ENCODE results near the gene TTI1.
A peak's percentile ranks its signal among the peaks of the same experiment; 100 is the strongest.

TTI1 gene

DNA sequence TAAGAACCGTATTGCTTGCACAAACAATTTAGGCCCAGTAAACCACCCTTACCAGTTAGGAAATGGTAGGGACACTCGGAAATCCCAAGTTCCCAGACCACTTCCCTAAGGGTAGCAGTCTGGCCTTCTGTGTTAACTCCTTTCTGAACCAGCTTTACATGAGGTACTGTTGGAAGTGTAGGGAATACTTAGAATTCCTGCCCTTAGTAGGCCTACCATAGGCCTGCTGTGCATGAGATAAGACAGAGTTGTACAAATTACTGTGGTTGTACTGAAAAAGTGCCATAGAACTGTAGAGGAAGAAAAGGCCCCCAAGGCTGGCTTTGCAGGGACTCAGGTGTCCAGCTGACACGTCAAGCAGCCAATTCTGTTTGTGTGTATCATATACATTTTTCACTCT lies 11.4 kb upstream of the TTI1 start:
- CTCF ChIA-PET, result interaction anchor here (1.8 to 4.7 kb wide), 4 partner anchors 13 to 177 kb away, joined by 5 to 31 read pairs (median 17); no protein-coding TSS in a partner anchor
- TF ChIP-seq ZNF623 (tag by site-specific recombination; IDR thresholded peaks at IDR 0.05) (no peak), ZNF621 (tag by site-specific recombination; IDR thresholded peaks at IDR 0.05) (no peak), ZNF202 (tag by site-specific recombination; IDR thresholded peaks at IDR 0.05; ENCODE audit: borderline replicate concordance) (no peak), ZBTB48 (tag by site-specific recombination; IDR thresholded peaks at IDR 0.05) (no peak), ZNF24 (tag by site-specific recombination; IDR thresholded peaks at IDR 0.05) (no peak), ZNF530 (tag by site-specific recombination; IDR thresholded peaks at IDR 0.05; ENCODE audit: low read depth) (no peak), ZNF843 (tag by site-specific recombination; IDR thresholded peaks at IDR 0.05) (no peak), ZNF350 (tag by site-specific recombination; IDR thresholded peaks at IDR 0.05) (no peak)
- TF ChIP-seq, protein P1, sequence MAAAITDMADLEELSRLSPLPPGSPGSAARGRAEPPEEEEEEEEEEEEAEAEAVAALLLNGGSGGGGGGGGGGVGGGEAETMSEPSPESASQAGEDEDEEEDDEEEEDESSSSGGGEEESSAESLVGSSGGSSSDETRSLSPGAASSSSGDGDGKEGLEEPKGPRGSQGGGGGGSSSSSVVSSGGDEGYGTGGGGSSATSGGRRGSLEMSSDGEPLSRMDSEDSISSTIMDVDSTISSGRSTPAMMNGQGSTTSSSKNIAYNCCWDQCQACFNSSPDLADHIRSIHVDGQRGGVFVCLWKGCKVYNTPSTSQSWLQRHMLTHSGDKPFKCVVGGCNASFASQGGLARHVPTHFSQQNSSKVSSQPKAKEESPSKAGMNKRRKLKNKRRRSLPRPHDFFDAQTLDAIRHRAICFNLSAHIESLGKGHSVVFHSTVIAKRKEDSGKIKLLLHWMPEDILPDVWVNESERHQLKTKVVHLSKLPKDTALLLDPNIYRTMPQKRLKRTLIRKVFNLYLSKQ (tag by site-specific recombination; IDR thresholded peaks at IDR 0.05; ENCODE audit: borderline replicate concordance), result no peak
- TF ChIP-seq, protein P2, sequence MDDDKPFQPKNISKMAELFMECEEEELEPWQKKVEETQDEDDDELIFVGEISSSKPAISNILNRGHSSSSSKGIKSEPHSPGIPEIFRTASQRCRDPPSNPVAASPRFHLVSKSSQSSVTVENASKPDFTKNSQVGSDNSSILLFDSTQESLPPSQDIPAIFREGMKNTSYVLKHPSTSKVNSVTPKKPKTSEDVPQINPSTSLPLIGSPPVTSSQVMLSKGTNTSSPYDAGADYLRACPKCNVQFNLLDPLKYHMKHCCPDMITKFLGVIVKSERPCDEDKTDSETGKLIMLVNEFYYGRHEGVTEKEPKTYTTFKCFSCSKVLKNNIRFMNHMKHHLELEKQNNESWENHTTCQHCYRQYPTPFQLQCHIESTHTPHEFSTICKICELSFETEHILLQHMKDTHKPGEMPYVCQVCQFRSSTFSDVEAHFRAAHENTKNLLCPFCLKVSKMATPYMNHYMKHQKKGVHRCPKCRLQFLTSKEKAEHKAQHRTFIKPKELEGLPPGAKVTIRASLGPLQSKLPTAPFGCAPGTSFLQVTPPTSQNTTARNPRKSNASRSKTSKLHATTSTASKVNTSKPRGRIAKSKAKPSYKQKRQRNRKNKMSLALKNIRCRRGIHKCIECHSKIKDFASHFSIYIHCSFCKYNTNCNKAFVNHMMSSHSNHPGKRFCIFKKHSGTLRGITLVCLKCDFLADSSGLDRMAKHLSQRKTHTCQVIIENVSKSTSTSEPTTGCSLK (tag by site-specific recombination; IDR thresholded peaks at IDR 0.05), result no peak
- H3K4me3 ChIP-seq (ENCODE audit: low read depth, low read length), result no peak overlapping the region
- POLR2A ChIA-PET, result interaction anchor here (3.2 kb wide), 1 partner anchor 11 kb away, joined by 12 read pairs; the partner anchor contains the start of genes RPRD1B and TTI1
- no peaks in the 10 kb centered on the region for H3K9me3 ChIP-seq (ENCODE audit: control insufficient read depth, insufficient read depth, low read depth, low read length)
- H3K4me1 ChIP-seq (ENCODE audit: control insufficient read depth, insufficient read depth, low read length), result no peaks in the 10 kb centered on the region
- H3K36me3 ChIP-seq (ENCODE audit: control insufficient read depth in 2 of 2, insufficient read depth in 1 of 2, low read length in 2 of 2), result peaks cover 7 to 89% of the 10 kb centered on the region in 2 experiments; a peak in 2 of 3 replicates
- H3K27ac ChIP-seq (ENCODE audit: extremely low read depth, low read depth, low read length), result no peak overlapping the region

DNA sequence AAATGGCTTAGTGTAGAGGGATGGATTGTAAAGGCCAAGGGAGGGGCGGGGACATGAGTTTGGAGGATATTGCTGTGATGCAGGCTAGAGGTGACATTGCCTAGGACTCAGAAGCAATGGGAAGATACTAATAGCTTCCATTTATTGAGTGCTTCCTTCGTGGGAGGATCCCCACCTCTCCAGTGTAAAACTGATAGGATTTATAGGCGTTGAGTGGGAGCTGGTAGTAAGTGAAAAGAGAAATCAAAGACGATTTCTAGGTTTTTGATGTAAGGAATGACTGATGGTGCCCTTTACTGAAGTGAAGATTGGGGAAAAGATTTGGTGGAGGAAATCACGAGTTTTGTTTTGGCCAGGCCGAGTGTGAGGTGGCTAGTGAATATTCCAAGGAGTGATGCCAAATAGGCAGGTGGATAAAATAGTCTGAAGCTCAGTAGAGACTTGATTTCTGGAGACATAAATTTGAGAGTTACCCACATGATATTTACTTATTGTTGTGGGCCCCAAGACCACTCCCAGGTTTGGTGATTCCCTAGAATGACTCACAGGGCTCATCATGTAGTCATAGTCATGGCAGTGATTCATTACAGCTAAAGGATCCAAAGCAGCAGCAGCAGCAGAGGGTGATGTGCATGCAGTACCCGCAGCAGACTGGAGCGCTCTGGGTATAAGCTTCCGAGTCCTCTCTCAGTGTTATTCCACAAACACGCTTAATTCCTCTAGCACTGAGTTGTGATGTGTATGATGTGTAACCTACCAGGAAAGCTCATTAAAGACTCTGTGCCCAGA lies 10.4 kb upstream of the TTI1 start:
- Histone ChIP-seq H3K4me3 (ENCODE audit: low read depth, low read length) (no peak overlapping the region), H3K27ac (ENCODE audit: extremely low read depth, low read depth, low read length) (no peak overlapping the region), H3K4me1 (ENCODE audit: control insufficient read depth, insufficient read depth, low read length) (no peaks in the 10 kb centered on the region), H3K36me3 (ENCODE audit: control insufficient read depth in 2 of 2, insufficient read depth in 1 of 2, low read length in 2 of 2) (peaks cover 10 to 85% of the 10 kb centered on the region in 2 experiments; a peak in 2 of 3 replicates), H3K9me3 (ENCODE audit: control insufficient read depth, insufficient read depth, low read depth, low read length) (no peaks in the 10 kb centered on the region)
- ChIA-PET CTCF (interaction anchor here (0.6 to 4.5 kb wide), 4 partner anchors 14 to 178 kb away, joined by 3 to 22 read pairs (median 4); no protein-coding TSS in a partner anchor), POLR2A (interaction anchor here (1.6 to 3.2 kb wide), 2 partner anchors 10 kb away, joined by 5 to 12 read pairs; partner anchors contain the start of genes RPRD1B and TTI1)
- TF ChIP-seq, protein P3, sequence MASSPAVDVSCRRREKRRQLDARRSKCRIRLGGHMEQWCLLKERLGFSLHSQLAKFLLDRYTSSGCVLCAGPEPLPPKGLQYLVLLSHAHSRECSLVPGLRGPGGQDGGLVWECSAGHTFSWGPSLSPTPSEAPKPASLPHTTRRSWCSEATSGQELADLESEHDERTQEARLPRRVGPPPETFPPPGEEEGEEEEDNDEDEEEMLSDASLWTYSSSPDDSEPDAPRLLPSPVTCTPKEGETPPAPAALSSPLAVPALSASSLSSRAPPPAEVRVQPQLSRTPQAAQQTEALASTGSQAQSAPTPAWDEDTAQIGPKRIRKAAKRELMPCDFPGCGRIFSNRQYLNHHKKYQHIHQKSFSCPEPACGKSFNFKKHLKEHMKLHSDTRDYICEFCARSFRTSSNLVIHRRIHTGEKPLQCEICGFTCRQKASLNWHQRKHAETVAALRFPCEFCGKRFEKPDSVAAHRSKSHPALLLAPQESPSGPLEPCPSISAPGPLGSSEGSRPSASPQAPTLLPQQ (tag by site-specific recombination; IDR thresholded peaks at IDR 0.05), result peak; percentile 58
- TF ChIP-seq, protein P4, sequence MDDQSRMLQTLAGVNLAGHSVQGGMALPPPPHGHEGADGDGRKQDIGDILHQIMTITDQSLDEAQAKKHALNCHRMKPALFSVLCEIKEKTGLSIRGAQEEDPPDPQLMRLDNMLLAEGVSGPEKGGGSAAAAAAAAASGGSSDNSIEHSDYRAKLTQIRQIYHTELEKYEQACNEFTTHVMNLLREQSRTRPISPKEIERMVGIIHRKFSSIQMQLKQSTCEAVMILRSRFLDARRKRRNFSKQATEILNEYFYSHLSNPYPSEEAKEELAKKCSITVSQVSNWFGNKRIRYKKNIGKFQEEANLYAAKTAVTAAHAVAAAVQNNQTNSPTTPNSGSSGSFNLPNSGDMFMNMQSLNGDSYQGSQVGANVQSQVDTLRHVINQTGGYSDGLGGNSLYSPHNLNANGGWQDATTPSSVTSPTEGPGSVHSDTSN (CRISPR knock-in tag; IDR thresholded peaks at IDR 0.05), result no peak
- no peak for TF ChIP-seq ZNF423 (tag by site-specific recombination; IDR thresholded peaks at IDR 0.05)
- no peak for TF ChIP-seq SP3 (tag by site-specific recombination; IDR thresholded peaks at IDR 0.05)
- TF ChIP-seq, protein P5, sequence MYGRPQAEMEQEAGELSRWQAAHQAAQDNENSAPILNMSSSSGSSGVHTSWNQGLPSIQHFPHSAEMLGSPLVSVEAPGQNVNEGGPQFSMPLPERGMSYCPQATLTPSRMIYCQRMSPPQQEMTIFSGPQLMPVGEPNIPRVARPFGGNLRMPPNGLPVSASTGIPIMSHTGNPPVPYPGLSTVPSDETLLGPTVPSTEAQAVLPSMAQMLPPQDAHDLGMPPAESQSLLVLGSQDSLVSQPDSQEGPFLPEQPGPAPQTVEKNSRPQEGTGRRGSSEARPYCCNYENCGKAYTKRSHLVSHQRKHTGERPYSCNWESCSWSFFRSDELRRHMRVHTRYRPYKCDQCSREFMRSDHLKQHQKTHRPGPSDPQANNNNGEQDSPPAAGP (tag by site-specific recombination; IDR thresholded peaks at IDR 0.05), result no peak
- TF ChIP-seq, protein P6, sequence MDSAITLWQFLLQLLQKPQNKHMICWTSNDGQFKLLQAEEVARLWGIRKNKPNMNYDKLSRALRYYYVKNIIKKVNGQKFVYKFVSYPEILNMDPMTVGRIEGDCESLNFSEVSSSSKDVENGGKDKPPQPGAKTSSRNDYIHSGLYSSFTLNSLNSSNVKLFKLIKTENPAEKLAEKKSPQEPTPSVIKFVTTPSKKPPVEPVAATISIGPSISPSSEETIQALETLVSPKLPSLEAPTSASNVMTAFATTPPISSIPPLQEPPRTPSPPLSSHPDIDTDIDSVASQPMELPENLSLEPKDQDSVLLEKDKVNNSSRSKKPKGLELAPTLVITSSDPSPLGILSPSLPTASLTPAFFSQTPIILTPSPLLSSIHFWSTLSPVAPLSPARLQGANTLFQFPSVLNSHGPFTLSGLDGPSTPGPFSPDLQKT (IDR thresholded peaks at IDR 0.05; ENCODE audit: borderline replicate concordance, low read depth, low read length), result no peak
- TF ChIP-seq ZNF596 (tag by site-specific recombination; IDR thresholded peaks at IDR 0.05), result no peak
- TF ChIP-seq, protein P7, sequence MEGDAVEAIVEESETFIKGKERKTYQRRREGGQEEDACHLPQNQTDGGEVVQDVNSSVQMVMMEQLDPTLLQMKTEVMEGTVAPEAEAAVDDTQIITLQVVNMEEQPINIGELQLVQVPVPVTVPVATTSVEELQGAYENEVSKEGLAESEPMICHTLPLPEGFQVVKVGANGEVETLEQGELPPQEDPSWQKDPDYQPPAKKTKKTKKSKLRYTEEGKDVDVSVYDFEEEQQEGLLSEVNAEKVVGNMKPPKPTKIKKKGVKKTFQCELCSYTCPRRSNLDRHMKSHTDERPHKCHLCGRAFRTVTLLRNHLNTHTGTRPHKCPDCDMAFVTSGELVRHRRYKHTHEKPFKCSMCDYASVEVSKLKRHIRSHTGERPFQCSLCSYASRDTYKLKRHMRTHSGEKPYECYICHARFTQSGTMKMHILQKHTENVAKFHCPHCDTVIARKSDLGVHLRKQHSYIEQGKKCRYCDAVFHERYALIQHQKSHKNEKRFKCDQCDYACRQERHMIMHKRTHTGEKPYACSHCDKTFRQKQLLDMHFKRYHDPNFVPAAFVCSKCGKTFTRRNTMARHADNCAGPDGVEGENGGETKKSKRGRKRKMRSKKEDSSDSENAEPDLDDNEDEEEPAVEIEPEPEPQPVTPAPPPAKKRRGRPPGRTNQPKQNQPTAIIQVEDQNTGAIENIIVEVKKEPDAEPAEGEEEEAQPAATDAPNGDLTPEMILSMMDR (tag by site-specific recombination; IDR thresholded peaks at IDR 0.05), result no peak
- TF ChIP-seq, protein P8, sequence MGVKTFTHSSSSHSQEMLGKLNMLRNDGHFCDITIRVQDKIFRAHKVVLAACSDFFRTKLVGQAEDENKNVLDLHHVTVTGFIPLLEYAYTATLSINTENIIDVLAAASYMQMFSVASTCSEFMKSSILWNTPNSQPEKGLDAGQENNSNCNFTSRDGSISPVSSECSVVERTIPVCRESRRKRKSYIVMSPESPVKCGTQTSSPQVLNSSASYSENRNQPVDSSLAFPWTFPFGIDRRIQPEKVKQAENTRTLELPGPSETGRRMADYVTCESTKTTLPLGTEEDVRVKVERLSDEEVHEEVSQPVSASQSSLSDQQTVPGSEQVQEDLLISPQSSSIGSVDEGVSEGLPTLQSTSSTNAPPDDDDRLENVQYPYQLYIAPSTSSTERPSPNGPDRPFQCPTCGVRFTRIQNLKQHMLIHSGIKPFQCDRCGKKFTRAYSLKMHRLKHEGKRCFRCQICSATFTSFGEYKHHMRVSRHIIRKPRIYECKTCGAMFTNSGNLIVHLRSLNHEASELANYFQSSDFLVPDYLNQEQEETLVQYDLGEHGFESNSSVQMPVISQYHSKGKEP (tag by site-specific recombination; IDR thresholded peaks at IDR 0.05), result 0 out of 2 replicates have a peak, but pooled peaks have one; percentile 15
- no peak for TF ChIP-seq PRDM1 (tag by site-specific recombination; IDR thresholded peaks at IDR 0.05)
- TF ChIP-seq KLF16 (tag by site-specific recombination; IDR thresholded peaks at IDR 0.05), result no peak

Measured in HEK293 (cell line).